Heart left ventricle (tissue), 16 donors: ENCODE measurements around the gene PTPRN2. TPM values are rescaled to one million over a fixed set of nuclear protein-coding genes. Genes with fewer than 3 reads are reported as not detected.
"Not testable (repeated sequence)": the region's sequence is repeated elsewhere in the genome, so short reads cannot be mapped to it uniquely, and the experiment has no call there.

Source experiments
- ATAC-seq, 4 donors: fragments of 200-7000 bp; cut with Tn5 transposase; one replicate each; pipeline ENCODE4 v1.9.1; 2020 to 2022; ENCODE audit warnings: moderate library complexity in 4 of 4, mild to moderate bottlenecking in 3 of 4, moderate number of reproducible peaks in 1 of 4
- DNase-seq, 5 donors: peaks; one replicate each; pipeline ENCODE4 v3.0.0-alpha.2; 2020
- H3K27ac ChIP-seq, 12 donors: fragments of 200-600 bp; sonication (generic) in 4 of 12; one replicate each; pipeline versions ENCODE4 v1.5.0 to v1.8.0; 2016 to 2022; ENCODE audit warnings: mild to moderate bottlenecking in 2 of 12
- H3K27me3 ChIP-seq, 9 donors: fragments of 200-600 bp; sonication (generic) in 2 of 9; one replicate each; pipeline versions ENCODE4 v1.5.1 to v1.8.0; 2016 to 2022; ENCODE audit warnings: mild to moderate bottlenecking in 3 of 9
- H3K36me3 ChIP-seq, 9 donors: fragments of 200-600 bp; sonication (generic) in 2 of 9; one replicate each; pipeline versions ENCODE4 v1.5.0 to v1.8.0; 2018 to 2022; ENCODE audit warnings: mild to moderate bottlenecking in 2 of 9
- H3K4me1 ChIP-seq, 12 donors: fragments of 200-600 bp; sonication (generic) in 4 of 12; one replicate each; pipeline versions ENCODE4 v1.5.0 to v1.8.0; 2016 to 2022; ENCODE audit warnings: mild to moderate bottlenecking in 3 of 12
- H3K4me3 ChIP-seq, 12 donors: fragments of 200-600 bp; sonication (generic) in 4 of 12; one replicate each; pipeline versions ENCODE4 v1.5.0 to v1.8.0; 2017 to 2022; ENCODE audit warnings: mild to moderate bottlenecking in 9 of 12, moderate library complexity in 4 of 12
- H3K9me3 ChIP-seq, 12 donors: fragments of 200-600 bp; sonication (generic) in 4 of 12; one replicate each; pipeline versions ENCODE4 v1.5.0 to v1.8.0; 2016 to 2022; ENCODE audit warnings: mild to moderate bottlenecking in 1 of 12
- CTCF ChIP-seq, 12 donors: fragments of 200-600 bp; sonication (generic) in 4 of 12; IDR thresholded peaks; one replicate each; pipeline versions ENCODE4 v1.5.0 to v1.8.0; 2018 to 2022; ENCODE audit warnings: antibody characterized with exemption in 12 of 12, mild to moderate bottlenecking in 5 of 12
- POLR2A ChIP-seq, 2 donors: fragments of 450-650 bp; IDR thresholded peaks; one replicate each; pipeline ENCODE4 v1.6.1; 2017; ENCODE audit warnings: antibody characterized with exemption in 2 of 2, mild to moderate bottlenecking in 2 of 2, moderate library complexity in 2 of 2
- WGBS, 4 donors: extraction: QIAGEN DNeasy Blood & Tissue Kit in 2 of 4; methylation state at CpG; one replicate each; pipeline versions ENCODE4 v1.1.5 to v1.1.7; 2013 to 2018; 5-methylcytosine and 5-hydroxymethylcytosine counted together
- intact Hi-C, 10 donors: fragments of 100-400 bp; cut with DNase I; formaldehyde crosslinking; loops; one replicate each; pipeline versions ENCODE4 v1.11.1 to v1.14.2; 2022
- polyA plus RNA-seq, 2 donors: library from polyadenylated mRNA; stranded (reverse); fragments of 200-250 nt; gene quantifications; one replicate each; pipeline ENCODE4 v1.2.3, GENCODE V29; 2013
- total RNA-seq, 9 donors: library from RNA; depleted of rRNA in 2 of 9; stranded (reverse); fragments of >200 nt in 2 of 9; fragmentation: NEBNext Ultra II Directional in 3 of 9; extraction: Animal tissue kit (Norgen Biotek cat#: 25700) in 3 of 9; gene quantifications; one replicate each; pipeline versions ENCODE4 v1.1.0 to v1.2.4, GENCODE V29; 2016 to 2023
- donor health status: ischemic (EF 13 %, LVEDD 7.1; RV severe dilation, severe dysfunction).
- donor health status: healthy with polysubstance abuse.
- donor health status: DM: no; HTN: yes; CAD: no.
- donor health status: DM: no; HTN: no; CAD: no.
- donor health status: ischemic (EF 25% LVEDD 6.9; RV normal size, moderate dysfunction).
- donor health status: ischemic (EF 25% LVEDD 5.7; RV mildly dilated, moderate dysfunction).
- donor health status: healthy.
- donor health status: DM: yes; HTN: yes; CAD: no.
- donor health status: ischemic (EF 35%, LVEDD 5.7; RV mildly dilated, moderate dysfunction).
- donor health status: nonischemic (EF 11% LVEDD 7.7; RV severe dilation, severe dysfunction).
- donor health status: DM: yes; HTN: yes; CAD: no.
- donor health status: PGD.
- donor health status: ischemic (EF 29% LVEDD 5.4; RV normal size, mild dysfunction).
- donor health status: nonischemic (EF 23%, LVEDD 6.1; RV moderate dilation, normal function).

The PTPRN2 gene
- total and polyA plus RNA-seq, 11 donors: 0.61 to 2.3 (median 1.3) TPM

DNA sequence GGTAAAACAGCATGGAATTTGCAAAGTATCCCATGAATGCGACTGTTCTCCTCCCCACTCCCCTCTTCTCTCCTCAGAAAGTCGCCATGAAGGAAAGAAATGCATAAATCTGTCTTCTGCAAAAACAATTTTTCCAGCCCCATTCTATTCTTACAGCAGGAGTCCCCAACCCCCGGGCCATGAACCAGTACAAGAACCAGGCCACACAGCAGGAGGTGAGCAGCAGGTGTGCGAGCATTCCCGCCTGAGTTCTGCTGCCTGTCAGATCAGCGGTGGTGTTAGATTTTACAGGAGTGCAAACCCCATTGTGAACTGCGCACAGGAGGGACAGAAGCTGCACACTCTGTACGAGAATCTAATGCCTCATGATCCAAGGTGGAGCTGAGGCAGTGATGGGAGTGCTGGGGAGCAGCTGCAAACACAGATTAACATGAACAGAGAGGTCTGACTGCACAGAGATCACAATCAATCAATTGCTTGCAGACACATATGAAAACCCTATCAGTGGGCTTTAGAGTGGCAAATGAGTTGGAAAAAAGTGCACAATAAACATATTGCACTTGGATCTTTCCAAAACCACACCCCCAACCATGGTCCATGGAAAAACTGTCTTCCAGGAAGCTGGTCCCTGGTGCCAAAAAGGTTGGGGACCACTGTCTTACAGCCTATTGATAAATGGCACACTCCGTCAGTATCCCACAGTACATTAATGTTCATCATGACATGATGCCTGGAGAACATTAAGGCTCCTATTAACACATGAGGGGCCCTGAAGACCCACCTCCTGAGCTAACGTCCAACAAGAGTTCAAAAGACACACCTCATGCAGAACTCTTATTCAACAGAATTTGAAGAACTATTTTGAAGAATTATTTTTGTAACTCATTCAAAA lies 205.0 kb downstream of the PTPRN2 start:
- ATAC-seq (no peak), DNase-seq (no peak)
- Histone ChIP-seq H3K36me3 (no peaks in the 10 kb centered on the region), H3K27me3 (peaks cover 0 to 24% (median 5%) of the 10 kb centered on the region in 9 donors), H3K9me3 (no peaks in the 10 kb centered on the region), H3K27ac (no peak overlapping the region), H3K4me1 (no peaks in the 10 kb centered on the region), H3K4me3 (no peak overlapping the region)
- TF ChIP-seq CTCF (IDR thresholded peaks at IDR 0.05): no peak
- TF ChIP-seq POLR2A (IDR thresholded peaks at IDR 0.05): no peak
- 48 to 55% (median 52%) methylated on average over 9 to 10 of the region's 10 CpGs for WGBS, 4 donors
- intact Hi-C loops: no loop called here

DNA sequence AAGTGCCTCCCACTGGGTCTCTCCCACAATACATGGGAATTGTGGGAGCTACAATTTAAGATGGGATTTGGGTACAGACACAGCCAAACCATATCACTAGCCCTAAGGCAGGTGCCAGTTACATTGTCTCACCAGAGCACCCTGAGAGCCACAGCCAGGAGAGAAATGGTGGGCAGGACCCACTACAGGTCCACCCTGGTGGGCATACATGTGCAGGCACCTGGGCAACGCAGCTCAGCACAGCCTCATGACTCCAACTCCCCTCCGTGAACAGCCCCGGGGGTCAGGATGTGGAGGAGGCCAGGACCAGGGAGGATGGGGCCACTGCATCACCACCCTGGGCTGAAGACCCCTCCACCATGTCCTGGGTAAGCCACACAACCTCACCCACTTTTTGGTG lies 205.7 kb downstream of the PTPRN2 start:
- H3K27me3 ChIP-seq: peaks cover 0 to 19% (median 3%) of the 10 kb centered on the region in 9 donors
- H3K4me1 ChIP-seq: no peaks in the 10 kb centered on the region
- WGBS, 4 donors: 74 to 90% (median 88%) methylated on average over 3 of the region's 3 CpGs
- DNase-seq (no peak), ATAC-seq (no peak)
- H3K27ac ChIP-seq: no peak overlapping the region
- no peak overlapping the region for H3K4me3 ChIP-seq
- no peaks in the 10 kb centered on the region for H3K9me3 ChIP-seq
- intact Hi-C loops: no loop called here
- H3K36me3 ChIP-seq: no peaks in the 10 kb centered on the region
- no peak for TF ChIP-seq POLR2A (IDR thresholded peaks at IDR 0.05)
- TF ChIP-seq CTCF (IDR thresholded peaks at IDR 0.05): no peak

- TF ChIP-seq CTCF (IDR thresholded peaks at IDR 0.05) (no peak), POLR2A (IDR thresholded peaks at IDR 0.05) (no peak)
- 71 to 85% (median 78%) methylated on average over 6 to 7 of the region's 7 CpGs for WGBS, 4 donors
- H3K36me3 ChIP-seq: no peaks in the 10 kb centered on the region
- DNase-seq: no peak
- H3K9me3 ChIP-seq: no peaks in the 10 kb centered on the region
- no peaks in the 10 kb centered on the region for H3K4me1 ChIP-seq
- no peak for ATAC-seq
- no peak overlapping the region for H3K27ac ChIP-seq
- intact Hi-C loops: no loop called here
- peaks cover 0 to 16% (median 3%) of the 10 kb centered on the region in 9 donors for H3K27me3 ChIP-seq
- no peak overlapping the region for H3K4me3 ChIP-seq
Measured at GRCh38 chr7:158378978-158379377, 208.6 kb downstream of the PTPRN2 start.

GRCh38 chr7:158377800-158378623 lies 209.6 kb downstream of the PTPRN2 start:
- Histone ChIP-seq H3K9me3 (no peaks in the 10 kb centered on the region), H3K4me1 (no peaks in the 10 kb centered on the region), H3K27me3 (peaks cover 0 to 21% (median 3%) of the 10 kb centered on the region in 9 donors), H3K27ac (no peak overlapping the region), H3K4me3 (no peak overlapping the region), H3K36me3 (no peaks in the 10 kb centered on the region)
- TF ChIP-seq POLR2A (IDR thresholded peaks at IDR 0.05) (no peak), CTCF (IDR thresholded peaks at IDR 0.05) (no peak)
- no peak for ATAC-seq
- intact Hi-C loops: no loop called here
- DNase-seq: no peak
- 66 to 74% (median 71%) methylated on average over 11 to 14 of the region's 14 CpGs for WGBS, 4 donors

- DNase-seq, H3K36me3 ChIP-seq, H3K27ac ChIP-seq, ATAC-seq, H3K4me1 ChIP-seq, H3K4me3 ChIP-seq, H3K9me3 ChIP-seq, intact Hi-C loops: not testable (repeated sequence)
- peaks cover 0 to 27% (median 3%) of the 10 kb centered on the region in 9 donors for H3K27me3 ChIP-seq
- 65 to 77% (median 68%) methylated on average over 5 to 11 of the region's 12 CpGs; no CpG with 5 or more reads in 1 of the 4 donors for WGBS, 4 donors
Measured at GRCh38 chr7:158376839-158377186, 210.8 kb downstream of the PTPRN2 start.

GRCh38 chr7:158376146-158376838 lies 211.3 kb downstream of the PTPRN2 start:
- DNase-seq, H3K9me3 ChIP-seq, H3K4me1 ChIP-seq, H3K27ac ChIP-seq, H3K36me3 ChIP-seq, intact Hi-C loops, H3K4me3 ChIP-seq, ATAC-seq: not testable (repeated sequence)
- H3K27me3 ChIP-seq: peaks cover 0 to 27% (median 3%) of the 10 kb centered on the region in 9 donors
- WGBS, 4 donors: 41 to 73% (median 59%) methylated on average over 7 to 23 of the region's 23 CpGs
